HG03432 (cell line): ENCODE results near the gene ARSB.
A peak's percentile ranks its signal among the peaks of the same experiment; 100 is the strongest.
"Not testable (repeated sequence)": the region's sequence is repeated elsewhere in the genome, so short reads cannot be mapped to it uniquely, and the experiment has no call there.

Experiments used
- ATAC-seq: cut with Tn5 transposase; IDR thresholded peaks from one replicate; pipeline ENCODE4 v1.9.1; 2021; ENCODE audit warnings: mild to moderate bottlenecking, moderate library complexity; ENCODE audit not compliant: unreplicated experiment

The ARSB gene

GRCh38 chr5:78905084-78905938 is 79.8 kb downstream of the ARSB start:
- ATAC-seq = peak; percentile 68

GRCh38 chr5:78903861-78904260 is 81.2 kb downstream of the ARSB start:
- no peak for ATAC-seq

- no peak for ATAC-seq
Observed at GRCh38 chr5:78903353-78903752, 81.8 kb downstream of the ARSB start.

DNA sequence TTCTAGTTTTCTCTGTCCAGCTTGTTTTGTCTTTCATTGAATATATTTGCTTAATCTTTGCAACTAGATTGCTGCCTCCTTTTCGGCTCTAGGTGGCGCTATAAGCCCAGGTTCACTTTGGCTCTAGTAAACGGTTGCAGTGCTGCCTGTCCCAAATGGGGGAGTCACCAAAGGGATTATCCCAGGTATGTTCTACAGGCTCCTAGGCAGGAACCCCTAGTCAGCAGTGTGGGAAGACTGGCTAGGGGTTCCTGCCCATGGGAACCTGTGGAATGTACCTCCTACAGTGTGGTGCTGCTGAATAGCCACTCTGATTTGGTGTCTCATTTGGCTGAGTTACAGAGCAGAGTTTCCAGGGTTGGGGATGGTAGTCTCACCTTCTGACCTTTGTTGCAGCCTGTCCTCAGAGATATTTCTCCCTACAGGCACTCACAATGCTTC is 85.2 kb downstream of the ARSB start:
- ATAC-seq = no peak

DNA sequence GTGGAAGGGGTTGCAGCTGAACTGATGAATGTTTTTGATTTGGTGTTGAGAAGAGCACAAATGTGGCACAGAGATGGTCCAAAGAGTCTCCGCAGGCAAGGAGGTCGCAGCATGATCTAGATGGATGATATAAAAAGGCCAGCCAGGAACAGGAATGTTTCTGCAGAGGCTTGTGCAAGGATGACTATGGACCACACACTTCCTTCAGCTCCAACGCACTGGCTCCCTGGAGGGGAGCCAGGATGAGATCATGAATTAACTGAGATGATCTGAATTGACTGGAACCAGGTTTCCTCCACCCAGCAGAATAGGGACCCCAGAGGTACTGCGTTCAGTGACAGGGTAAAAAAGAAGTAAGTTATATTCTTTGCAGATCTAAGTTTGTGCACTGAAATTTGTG is 89.0 kb downstream of the ARSB start:
- ATAC-seq = no peak

DNA sequence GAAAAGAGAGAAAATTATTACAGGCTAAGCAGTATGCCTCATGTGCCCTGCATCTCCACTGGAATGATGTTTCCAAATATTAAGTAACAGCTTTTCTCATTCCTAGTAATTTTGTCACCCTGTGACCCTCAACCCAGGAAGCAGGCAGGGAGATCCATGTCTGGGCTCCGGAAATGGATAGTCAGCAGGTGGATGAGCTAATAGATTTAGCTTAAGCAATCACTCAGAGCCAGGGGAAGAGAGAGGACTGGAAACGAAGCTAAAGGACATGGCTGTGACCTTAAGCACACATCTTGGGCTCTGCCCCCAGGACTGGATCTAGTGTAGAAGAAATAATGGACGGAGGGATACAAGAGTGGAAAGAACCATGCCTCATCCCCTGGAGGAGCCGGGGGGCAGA is 89.5 kb downstream of the ARSB start:
- ATAC-seq = no peak

GRCh38 chr5:78893940-78894677 is 91.0 kb downstream of the ARSB start:
- ATAC-seq = no peak

- ATAC-seq = no peak
Observed at GRCh38 chr5:78890667-78891379, 94.3 kb downstream of the ARSB start.

DNA sequence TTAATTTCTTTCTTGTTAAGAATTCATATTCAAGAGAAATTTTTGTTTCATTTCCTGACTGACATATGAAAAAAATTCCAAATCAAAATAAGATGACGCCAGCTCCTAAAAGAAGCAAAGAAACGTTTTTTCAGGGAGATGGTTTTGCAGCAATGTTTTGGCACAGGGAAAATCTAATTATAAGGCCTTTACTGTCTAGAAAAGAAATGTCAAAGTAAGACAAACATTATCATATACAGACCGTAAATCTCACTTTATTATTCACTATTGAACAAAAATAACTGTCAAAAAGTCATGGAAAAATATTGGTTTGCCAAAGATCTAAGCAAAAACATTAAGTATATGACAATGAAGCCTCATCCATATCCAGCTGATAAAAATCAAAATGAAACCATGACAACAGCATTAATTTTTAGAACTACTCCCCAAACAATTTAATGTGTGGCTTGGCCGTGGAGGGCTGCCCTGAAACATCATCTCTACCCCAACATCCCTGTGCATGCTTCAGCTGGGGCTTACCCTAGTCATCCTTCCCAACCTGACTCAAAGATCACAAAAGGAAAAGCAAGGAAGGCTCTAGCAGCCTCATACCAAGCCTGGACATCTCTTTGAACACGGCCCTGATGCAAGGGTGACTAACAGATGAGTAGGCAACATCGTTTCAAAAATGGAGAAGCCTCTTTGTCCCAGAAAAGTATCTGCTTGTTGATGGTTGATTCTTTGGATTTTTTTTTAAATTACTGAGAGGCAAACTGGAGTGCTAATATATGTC is 95.6 kb downstream of the ARSB start:
- no peak for ATAC-seq

GRCh38 chr5:78888580-78889368 is 96.3 kb downstream of the ARSB start:
- no peak for ATAC-seq

GRCh38 chr5:78887384-78888118 is 97.6 kb downstream of the ARSB start:
- ATAC-seq = peak; percentile 97

GRCh38 chr5:78886341-78887230 is 98.5 kb downstream of the ARSB start:
- ATAC-seq = no peak

DNA sequence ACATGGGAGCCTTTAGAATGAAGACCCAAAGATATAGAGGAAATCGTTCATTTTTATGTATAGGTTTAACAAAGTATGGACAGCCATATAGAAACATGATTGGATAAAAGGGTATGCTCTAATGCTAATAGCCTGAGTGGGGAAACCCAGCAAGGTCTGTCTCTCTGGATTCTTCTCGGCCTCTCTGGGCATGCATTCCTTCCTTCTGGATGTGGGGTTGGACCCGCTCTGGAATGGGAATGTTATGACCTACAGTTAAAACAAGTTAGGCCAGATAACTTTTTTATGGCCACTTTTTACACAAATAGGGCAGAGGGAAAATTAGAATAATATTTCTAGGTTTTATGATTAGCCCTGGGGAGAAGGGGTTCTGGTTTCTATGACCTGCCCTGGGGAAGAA is 103.2 kb downstream of the ARSB start:
- ATAC-seq = no peak

GRCh38 chr5:78879516-78879915 is 105.6 kb downstream of the ARSB start:
- no peak for ATAC-seq

DNA sequence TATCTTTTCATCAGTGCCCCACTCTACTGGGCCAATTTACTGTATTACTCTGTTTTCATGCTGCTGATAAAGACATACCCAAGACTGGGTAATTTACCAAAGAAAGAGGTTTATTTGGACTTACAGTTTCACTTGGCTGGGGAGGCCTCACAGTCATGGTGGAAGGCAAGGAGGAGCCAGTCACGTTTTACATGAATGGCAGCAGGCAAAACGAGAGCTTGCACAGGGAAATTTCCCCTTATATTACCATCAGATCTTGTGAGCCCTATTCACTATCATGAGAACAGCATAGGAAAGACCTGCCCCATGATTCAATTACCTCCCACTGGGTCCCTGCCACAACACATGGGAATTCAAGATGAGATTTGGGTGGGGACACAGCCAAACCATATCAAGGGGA is 119.0 kb downstream of the ARSB start:
- not testable (repeated sequence) for ATAC-seq

GRCh38 chr5:78858364-78858763 is 126.7 kb downstream of the ARSB start:
- no peak for ATAC-seq

DNA sequence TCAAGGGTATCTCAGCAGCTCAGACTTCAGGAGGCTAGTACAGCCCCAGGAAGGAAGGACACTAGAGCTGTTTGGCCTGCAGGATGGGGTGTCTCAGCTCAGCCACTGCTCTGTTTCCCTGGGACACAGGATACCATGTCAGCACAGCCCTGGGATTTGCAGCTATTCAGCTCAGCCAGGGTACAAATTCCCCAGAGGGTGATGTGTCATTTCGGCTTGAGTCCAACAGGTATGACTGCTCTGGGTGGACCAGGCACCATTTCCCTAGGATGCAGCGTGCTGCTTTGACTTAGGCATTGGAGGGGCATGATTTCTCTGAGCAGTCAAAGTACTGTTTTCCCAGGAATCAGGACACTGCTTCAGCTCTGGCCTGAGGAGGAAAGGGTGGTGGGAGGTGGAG is 130.1 kb downstream of the ARSB start:
- ATAC-seq = no peak

DNA sequence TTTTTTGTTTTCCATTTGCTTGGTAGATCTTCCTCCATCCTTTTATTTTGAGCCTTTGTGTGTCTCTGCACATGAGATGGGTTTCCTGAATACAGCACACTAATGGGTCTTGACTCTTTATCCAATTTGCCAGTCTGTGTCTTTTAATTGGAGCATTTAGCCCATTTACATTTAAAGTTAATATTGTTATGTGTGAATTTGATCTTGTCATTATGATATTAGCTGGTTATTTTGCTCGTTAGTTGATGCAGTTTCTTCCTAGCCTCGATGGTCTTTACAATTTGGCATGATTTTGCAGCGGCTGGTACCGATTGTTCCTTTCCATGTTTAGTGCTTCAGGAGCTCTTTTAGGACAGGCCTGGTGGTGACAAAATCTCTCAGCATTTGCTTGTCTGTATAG is 133.2 kb downstream of the ARSB start:
- not testable (repeated sequence) for ATAC-seq
